H9 (cell line): ENCODE measurements around the gene SDHAF2. TPM values are rescaled to one million over a fixed set of nuclear protein-coding genes. Genes with fewer than 3 reads are reported as not detected.
A peak's percentile ranks its signal among the peaks of the same experiment; 100 is the strongest.

Experiments used
- DNase-seq: peaks from one replicate; pipeline ENCODE4 v3.0.0-alpha.2; 2017
- H2AFZ ChIP-seq: one replicate; pipeline ENCODE4 v1.6.1; 2013; ENCODE audit warnings: mild to moderate bottlenecking, low read length, control low read depth, moderate library complexity
- H2AK5ac ChIP-seq: 2 replicates; pipeline ENCODE4 v1.6.1; 2013; ENCODE audit warnings: low read length, control low read depth, mixed read lengths; ENCODE audit not compliant: insufficient read length
- H2BK120ac ChIP-seq: one replicate; pipeline ENCODE4 v1.6.1; 2013; ENCODE audit warnings: low read depth, mild to moderate bottlenecking, low read length, control low read depth, inconsistent platforms; ENCODE audit not compliant: poor library complexity, severe bottlenecking
- H2BK12ac ChIP-seq: 2 replicates; pipeline ENCODE4 v1.6.1; 2013; ENCODE audit warnings: low read length, control low read depth, mixed read lengths, low read depth; ENCODE audit not compliant: insufficient read length
- H2BK15ac ChIP-seq: 2 replicates; pipeline ENCODE4 v1.6.1; 2013; ENCODE audit warnings: low read depth, low read length, control low read depth
- H2BK20ac ChIP-seq: one replicate; pipeline ENCODE4 v1.6.1; 2013; ENCODE audit warnings: low read depth, mild to moderate bottlenecking, low read length, control low read depth, inconsistent platforms; ENCODE audit not compliant: poor library complexity, severe bottlenecking
- H2BK5ac ChIP-seq: 2 replicates; pipeline ENCODE4 v1.6.1; 2013; ENCODE audit warnings: low read length, control low read depth, mixed read lengths; ENCODE audit not compliant: insufficient read length
- H3K14ac ChIP-seq: 2 replicates; pipeline ENCODE4 v1.6.1; 2013; ENCODE audit warnings: low read length, control low read depth; ENCODE audit not compliant: insufficient read depth
- H3K18ac ChIP-seq: 2 replicates; pipeline ENCODE4 v1.6.1; 2013; ENCODE audit warnings: low read depth, mild to moderate bottlenecking, mixed read lengths, low read length, control low read depth; ENCODE audit not compliant: insufficient read length
- H3K23ac ChIP-seq: 2 replicates; pipeline ENCODE4 v1.6.1; 2013; ENCODE audit warnings: low read length, control low read depth, mixed read lengths, low read depth; ENCODE audit not compliant: insufficient read length
- H3K23me2 ChIP-seq: 2 replicates; pipeline ENCODE4 v1.6.1; 2013; ENCODE audit warnings: low read depth, mild to moderate bottlenecking, mixed read lengths, low read length, control low read depth; ENCODE audit not compliant: insufficient read length, poor library complexity, severe bottlenecking
- H3K27ac ChIP-seq: 2 replicates; pipeline ENCODE4 v1.5.1; 2013; ENCODE audit warnings: low read length, control low read depth, mixed read lengths, low read depth; ENCODE audit not compliant: insufficient read length
- H3K27me3 ChIP-seq: 2 replicates; pipeline ENCODE4 v1.6.1; 2013; ENCODE audit warnings: low read length, control low read depth, inconsistent platforms; ENCODE audit not compliant: insufficient read depth
- H3K4ac ChIP-seq: 2 replicates; pipeline ENCODE4 v1.6.1; 2013; ENCODE audit warnings: low read depth, mild to moderate bottlenecking, control low read depth, inconsistent platforms, low read length, moderate library complexity
- H3K4me1 ChIP-seq: 2 replicates; pipeline ENCODE4 v1.6.1; 2013; ENCODE audit warnings: low read length, control low read depth, inconsistent platforms; ENCODE audit not compliant: insufficient read depth
- H3K4me2 ChIP-seq: 2 replicates; pipeline ENCODE4 v1.6.1; 2013; ENCODE audit warnings: low read length, control low read depth, mixed read lengths; ENCODE audit not compliant: insufficient read length, insufficient read depth
- H3K56ac ChIP-seq: 2 replicates; pipeline ENCODE4 v1.6.1; 2013; ENCODE audit warnings: low read depth, mild to moderate bottlenecking, mixed read lengths, low read length, control low read depth; ENCODE audit not compliant: insufficient read length
- H3K79me1 ChIP-seq: 2 replicates; pipeline ENCODE4 v1.6.1; 2013; ENCODE audit warnings: low read depth, mild to moderate bottlenecking, moderate library complexity, low read length, control low read depth, inconsistent platforms; ENCODE audit not compliant: insufficient read depth, poor library complexity, severe bottlenecking
- H3K79me2 ChIP-seq: 2 replicates; pipeline ENCODE4 v1.6.1; 2013; ENCODE audit warnings: low read length, control low read depth, inconsistent platforms; ENCODE audit not compliant: insufficient read depth
- H3K9ac ChIP-seq: 2 replicates; pipeline ENCODE4 v1.6.1; 2013; ENCODE audit warnings: low read length, control low read depth, mixed read lengths; ENCODE audit not compliant: insufficient read length; ENCODE audit errors: extremely low read depth
- H3K9me3 ChIP-seq: one replicate; pipeline ENCODE4 v1.6.1; 2013; ENCODE audit warnings: low read depth, low read length, inconsistent platforms; ENCODE audit not compliant: control insufficient read depth
- H3T11ph ChIP-seq: one replicate; pipeline ENCODE4 v1.6.1; 2013; ENCODE audit warnings: mild to moderate bottlenecking, low read length, control low read depth, inconsistent platforms
- H4K20me1 ChIP-seq: one replicate; pipeline ENCODE4 v1.6.1; 2013; ENCODE audit not compliant: control insufficient read depth, insufficient read length, insufficient read depth
- H4K5ac ChIP-seq: 2 replicates; pipeline ENCODE4 v1.6.1; 2013; ENCODE audit warnings: low read depth, mild to moderate bottlenecking, mixed read lengths, low read length, control low read depth; ENCODE audit not compliant: insufficient read length
- H4K8ac ChIP-seq: replicated peaks from 2 replicates; pipeline ENCODE4 v1.6.1; 2013; ENCODE audit warnings: low read length, control low read depth, mixed read lengths, low read depth; ENCODE audit not compliant: insufficient read length
- H4K91ac ChIP-seq: 2 replicates; pipeline ENCODE4 v1.6.1; 2013; ENCODE audit warnings: low read depth, mild to moderate bottlenecking, moderate library complexity, mixed read lengths, low read length, control low read depth; ENCODE audit not compliant: insufficient read length
- H3K27ac Mint-ChIP-seq, 3 experiments: 2 replicates in 2 of 3; 3 replicates in 1 of 3; pipeline ENCODE4 v1.8.0; 2020 to 2021; ENCODE audit warnings: mixed read lengths in 3 of 3, mild to moderate bottlenecking in 1 of 3, moderate library complexity in 1 of 3
- H3K27me3 Mint-ChIP-seq: 2 replicates; pipeline ENCODE4 v1.8.0; 2021; ENCODE audit warnings: low read depth, mild to moderate bottlenecking, moderate library complexity, mixed read lengths
- H3K36me3 Mint-ChIP-seq, 3 experiments: 2 replicates in 2 of 3; 3 replicates in 1 of 3; pipeline ENCODE4 v1.8.0; 2020 to 2021; ENCODE audit warnings: low read depth in 3 of 3, mixed read lengths in 3 of 3; ENCODE audit not compliant: insufficient read depth in 1 of 3
- H3K4me1 Mint-ChIP-seq, 2 experiments: 2 replicates each; pipeline ENCODE4 v1.8.0; 2020; ENCODE audit warnings: mixed read lengths in 2 of 2
- H3K4me3 Mint-ChIP-seq, 2 experiments: 2 replicates in 1 of 2; 3 replicates in 1 of 2; pipeline ENCODE4 v1.8.0; 2020 to 2021; ENCODE audit warnings: mild to moderate bottlenecking in 2 of 2, mixed read lengths in 2 of 2, moderate library complexity in 1 of 2
- H3K9me3 Mint-ChIP-seq, 2 experiments: 2 replicates in 1 of 2; 3 replicates in 1 of 2; pipeline ENCODE4 v1.8.0; 2020; ENCODE audit warnings: mild to moderate bottlenecking in 2 of 2, mixed read lengths in 2 of 2, moderate library complexity in 1 of 2
- WGBS: extraction: QIAGEN DNeasy Blood & Tissue Kit; methylation state at CpG from one replicate; pipeline ENCODE4 v1.1.7; 2013; ENCODE audit warnings: missing lambda C conversion rate, low lambda C conversion rate, mixed read lengths; ENCODE audit not compliant: insufficient read length; ENCODE audit errors: extremely low coverage; 5-methylcytosine and 5-hydroxymethylcytosine counted together
- total RNA-seq: library from RNA; stranded (reverse); gene quantifications from 2 replicates; pipeline ENCODE4 v1.2.1, GENCODE V29; 2021
- TF ChIP-seq, protein P1 (sequence below): fragments of 200-600 bp; sonication (generic); conservative IDR thresholded peaks from 3 replicates; pipeline ENCODE4 v1.8.0; 2021; ENCODE audit warnings: antibody characterized with exemption, mild to moderate bottlenecking

Gene SDHAF2
- total RNA-seq, 1 experiment from 2014 or later: 41.8 TPM

DNA sequence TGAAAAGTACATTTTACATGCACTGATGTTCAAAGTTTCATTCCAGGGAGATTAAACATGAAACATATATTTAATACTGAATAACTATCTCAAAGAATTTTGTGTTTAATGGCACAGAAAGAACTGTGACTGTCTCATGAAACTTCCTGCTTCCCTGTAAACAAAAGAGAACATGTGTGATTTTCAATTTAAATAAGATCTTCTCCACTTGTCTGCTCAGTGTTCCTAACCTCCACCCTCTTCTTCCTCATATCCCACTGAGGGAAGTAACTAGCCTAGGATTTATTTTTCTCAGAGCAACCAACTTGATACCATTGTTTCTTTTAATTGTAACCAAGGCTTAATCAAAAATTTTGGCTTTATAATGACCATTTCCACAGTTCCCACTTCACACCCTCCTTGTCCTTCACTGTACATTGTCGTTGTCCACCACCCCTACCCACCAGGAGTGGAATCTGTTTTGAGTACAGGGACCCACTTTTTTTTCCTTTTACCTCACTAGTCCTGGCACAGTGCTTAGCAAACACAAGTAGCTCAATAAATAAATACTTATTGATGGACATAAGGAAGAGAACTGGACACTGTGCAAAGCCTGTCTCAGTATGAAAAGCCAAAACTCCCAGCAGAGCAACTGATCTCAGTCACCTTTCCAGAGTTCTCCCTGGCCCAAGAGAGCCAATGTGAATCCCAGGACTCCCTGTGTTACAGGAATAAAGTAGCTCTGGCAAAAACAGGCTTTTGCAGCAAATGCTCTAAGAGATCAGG, 4.4 kb upstream of the SDHAF2 start:
- Histone ChIP-seq H2AK5ac (no peak overlapping the region), H2BK20ac (no peak overlapping the region), H3K27ac (no peak overlapping the region), H4K5ac (no peak overlapping the region), H3K79me1 (peaks cover 9% of the 10 kb centered on the region), H3K9me3 (no peaks in the 10 kb centered on the region), H3K4me2 (no peak overlapping the region), H2AFZ (no peak overlapping the region), H2BK12ac (no peak overlapping the region), H2BK120ac (no peak overlapping the region), H4K20me1 (no peaks in the 10 kb centered on the region), H3K18ac (no peak overlapping the region), H2BK5ac (no peak overlapping the region), H3K4me1 (no peaks in the 10 kb centered on the region), H3K27me3 (no peaks in the 10 kb centered on the region; the same call in 1 of the 2 replicates), H4K91ac (no peak overlapping the region), H2BK15ac (no peak overlapping the region), H4K8ac (no peak overlapping the region), H3T11ph (no peak overlapping the region), H3K79me2 (peaks cover 9% of the 10 kb centered on the region), H3K9ac (no peak overlapping the region), H3K14ac (no peak overlapping the region), H3K56ac (no peak overlapping the region), H3K23me2 (peaks cover 3% of the 10 kb centered on the region), H3K23ac (no peak overlapping the region), H3K4ac (no peak overlapping the region)
- Mint-ChIP-seq H3K4me3 (no peak overlapping the region), H3K9me3 (no peaks in the 10 kb centered on the region; a peak in 1 of 5 replicates), H3K4me1 (peaks cover 5% of the 10 kb centered on the region in 2 experiments; a peak in 3 of 4 replicates), H3K36me3 (peaks cover 52 to 78% (median 73%) of the 10 kb centered on the region in 3 experiments; a peak in 6 of 7 replicates), H3K27me3 (no peaks in the 10 kb centered on the region), H3K27ac (peak overlapping the region in 2 of 3 experiments; percentile 22 to 66; a peak in 3 of 7 replicates)
- TF ChIP-seq, protein P1, sequence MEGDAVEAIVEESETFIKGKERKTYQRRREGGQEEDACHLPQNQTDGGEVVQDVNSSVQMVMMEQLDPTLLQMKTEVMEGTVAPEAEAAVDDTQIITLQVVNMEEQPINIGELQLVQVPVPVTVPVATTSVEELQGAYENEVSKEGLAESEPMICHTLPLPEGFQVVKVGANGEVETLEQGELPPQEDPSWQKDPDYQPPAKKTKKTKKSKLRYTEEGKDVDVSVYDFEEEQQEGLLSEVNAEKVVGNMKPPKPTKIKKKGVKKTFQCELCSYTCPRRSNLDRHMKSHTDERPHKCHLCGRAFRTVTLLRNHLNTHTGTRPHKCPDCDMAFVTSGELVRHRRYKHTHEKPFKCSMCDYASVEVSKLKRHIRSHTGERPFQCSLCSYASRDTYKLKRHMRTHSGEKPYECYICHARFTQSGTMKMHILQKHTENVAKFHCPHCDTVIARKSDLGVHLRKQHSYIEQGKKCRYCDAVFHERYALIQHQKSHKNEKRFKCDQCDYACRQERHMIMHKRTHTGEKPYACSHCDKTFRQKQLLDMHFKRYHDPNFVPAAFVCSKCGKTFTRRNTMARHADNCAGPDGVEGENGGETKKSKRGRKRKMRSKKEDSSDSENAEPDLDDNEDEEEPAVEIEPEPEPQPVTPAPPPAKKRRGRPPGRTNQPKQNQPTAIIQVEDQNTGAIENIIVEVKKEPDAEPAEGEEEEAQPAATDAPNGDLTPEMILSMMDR: no peak
- no CpG with 5 or more reads among the region's 1 CpG for WGBS
- no peak for DNase-seq
